Measurements from ENCODE around the gene RNF6.
"Not testable (repeated sequence)": the region's sequence is repeated elsewhere in the genome, so short reads cannot be mapped to it uniquely, and the experiment has no call there.

Gene RNF6

GRCh38 chr13:26253787-26254582, 31.9 kb upstream of the RNF6 start, which contains the start of gene CDK8:
Gene CDK8, plus strand, starts transcription at chr13:26254129. Its CDS starts 513 bp downstream, at chr13:26254642.
- Histone ChIP-seq H3K4me1 (no peaks in the 10 kb centered on the region), H3K36me3 (ENCODE audit: control insufficient read depth, insufficient read depth, low read length) (no peaks in the 10 kb centered on the region), H3K4me2 (ENCODE audit: low read length) (peak within 1 kb of the TSS; percentile 76), H3K27me3 (ENCODE audit: control insufficient read depth, insufficient read depth, low read length) (no peaks in the 10 kb centered on the region), H3K27ac (peak within 1 kb of the TSS; percentile 92), H3K9me3 (ENCODE audit: control insufficient read depth, low read length) (no peaks in the 10 kb centered on the region), H3K4me3 (ENCODE audit: low read depth, low read length) (peak within 1 kb of the TSS; percentile 77), H2AFZ (peak within 1 kb of the TSS; percentile 83), H3K9ac (no peak within 1 kb of the TSS), H3K79me2 (peaks cover 7% of the 10 kb centered on the region)
- TF ChIP-seq CTCF (IDR thresholded peaks at IDR 0.05), result no peak

GRCh38 chr13:26253262-26253786, 31.2 kb upstream of the RNF6 start:
- peak overlapping the region; percentile 92 for H3K27ac ChIP-seq
- no peak overlapping the region for H3K9ac ChIP-seq
- TF ChIP-seq CTCF (IDR thresholded peaks at IDR 0.05), result no peak
- peaks cover 1% of the 10 kb centered on the region for H3K79me2 ChIP-seq
- no peaks in the 10 kb centered on the region for H3K36me3 ChIP-seq (ENCODE audit: control insufficient read depth, insufficient read depth, low read length)
- H2AFZ ChIP-seq, result peak overlapping the region; percentile 83
- peak overlapping the region; percentile 76 for H3K4me2 ChIP-seq (ENCODE audit: low read length)
- no peaks in the 10 kb centered on the region for H3K4me1 ChIP-seq
- peak overlapping the region; percentile 77 for H3K4me3 ChIP-seq (ENCODE audit: low read depth, low read length)
- H3K27me3 ChIP-seq (ENCODE audit: control insufficient read depth, insufficient read depth, low read length), result no peaks in the 10 kb centered on the region
- H3K9me3 ChIP-seq (ENCODE audit: control insufficient read depth, low read length), result no peaks in the 10 kb centered on the region

GRCh38 chr13:26252006-26252405, 29.9 kb upstream of the RNF6 start:
- not testable (repeated sequence) for H3K4me2 ChIP-seq (ENCODE audit: low read length); H3K36me3 ChIP-seq (ENCODE audit: control insufficient read depth, insufficient read depth, low read length); H3K4me3 ChIP-seq (ENCODE audit: low read depth, low read length)

GRCh38 chr13:26249551-26249950, 27.4 kb upstream of the RNF6 start:
- H3K4me1 ChIP-seq, result peaks cover 8% of the 10 kb centered on the region
- no peaks in the 10 kb centered on the region for H3K9me3 ChIP-seq (ENCODE audit: control insufficient read depth, low read length)
- TF ChIP-seq CTCF (IDR thresholded peaks at IDR 0.05), result no peak
- no peak overlapping the region for H3K27ac ChIP-seq
- H3K4me3 ChIP-seq (ENCODE audit: low read depth, low read length), result no peak overlapping the region
- H3K27me3 ChIP-seq (ENCODE audit: control insufficient read depth, insufficient read depth, low read length), result no peaks in the 10 kb centered on the region
- H2AFZ ChIP-seq, result no peak overlapping the region
- no peaks in the 10 kb centered on the region for H3K36me3 ChIP-seq (ENCODE audit: control insufficient read depth, insufficient read depth, low read length)
- H3K9ac ChIP-seq, result no peak overlapping the region
- H3K79me2 ChIP-seq, result no peaks in the 10 kb centered on the region
- H3K4me2 ChIP-seq (ENCODE audit: low read length), result no peak overlapping the region

More at GRCh38 chr13:26252006-26252405, 29.9 kb upstream of the RNF6 start:
- not testable (repeated sequence) for H3K9me3 ChIP-seq (ENCODE audit: control insufficient read depth, low read length); H3K9ac ChIP-seq; H2AFZ ChIP-seq; H3K4me1 ChIP-seq; H3K27ac ChIP-seq; H3K27me3 ChIP-seq (ENCODE audit: control insufficient read depth, insufficient read depth, low read length); H3K79me2 ChIP-seq

- H3K9ac ChIP-seq, result no peak overlapping the region
- no peaks in the 10 kb centered on the region for H3K79me2 ChIP-seq
Measured at GRCh38 chr13:26247608-26248007, 25.5 kb upstream of the RNF6 start.

More at GRCh38 chr13:26247608-26248007, 25.5 kb upstream of the RNF6 start:
- Histone ChIP-seq H3K27ac (peak overlapping the region; percentile 19), H3K4me2 (ENCODE audit: low read length) (no peak overlapping the region), H3K36me3 (ENCODE audit: control insufficient read depth, insufficient read depth, low read length) (no peaks in the 10 kb centered on the region), H3K4me3 (ENCODE audit: low read depth, low read length) (no peak overlapping the region), H3K27me3 (ENCODE audit: control insufficient read depth, insufficient read depth, low read length) (no peaks in the 10 kb centered on the region), H3K4me1 (peaks cover 8% of the 10 kb centered on the region), H3K9me3 (ENCODE audit: control insufficient read depth, low read length) (no peaks in the 10 kb centered on the region), H2AFZ (peak overlapping the region; percentile 56)
- TF ChIP-seq CTCF (IDR thresholded peaks at IDR 0.05), result no peak
